ENCODE results near the gene PDIA2.
A peak's percentile ranks its signal among the peaks of the same experiment; 100 is the strongest.
"Not testable (repeated sequence)": the region's sequence is repeated elsewhere in the genome, so short reads cannot be mapped to it uniquely, and the experiment has no call there.

Gene PDIA2
- 0 to 0.19 (median 0.05) reads per million in 3 experiments for total RNA-seq

- DNase-seq, result no peak
Measured at GRCh38 chr16:283033-283805, at the start of gene PDIA2. Gene PDIA2 (plus strand): TSS chr16:283164. CDS start chr16:283170, 6 bp downstream.

- peak; percentile 95 for DNase-seq
Measured at GRCh38 chr16:234468-235305, 48.3 kb upstream of the PDIA2 start, which contains the start of gene FAM234A. Gene FAM234A (plus strand): TSS chr16:234821. CDS start chr16:254414, 19,593 bp downstream.

GRCh38 chr16:239948-240277, 43.1 kb upstream of the PDIA2 start:
- DNase-seq, result no peak

GRCh38 chr16:240559-240958, 42.4 kb upstream of the PDIA2 start:
- DNase-seq, result no peak

GRCh38 chr16:242281-242680, 40.7 kb upstream of the PDIA2 start:
- no peak for DNase-seq

- no peak for DNase-seq
Measured at GRCh38 chr16:243348-243747, 39.6 kb upstream of the PDIA2 start.

- DNase-seq, result no peak
Measured at GRCh38 chr16:245105-245504, 37.9 kb upstream of the PDIA2 start.

GRCh38 chr16:247027-247426, 35.9 kb upstream of the PDIA2 start:
- DNase-seq, result no peak

- no peak for DNase-seq
Measured at GRCh38 chr16:249431-249830, 33.5 kb upstream of the PDIA2 start.

- DNase-seq, result peak; percentile 20
Measured at GRCh38 chr16:252366-253337, 30.3 kb upstream of the PDIA2 start.

- DNase-seq, result no peak
Measured at GRCh38 chr16:253833-254232, 29.1 kb upstream of the PDIA2 start.

GRCh38 chr16:254461-254860, 28.5 kb upstream of the PDIA2 start:
- no peak for DNase-seq

GRCh38 chr16:255183-255582, 27.8 kb upstream of the PDIA2 start:
- DNase-seq, result no peak

- DNase-seq, result not testable (repeated sequence)
Measured at GRCh38 chr16:258091-258490, 24.9 kb upstream of the PDIA2 start.

- DNase-seq, result no peak
Measured at GRCh38 chr16:259226-259625, 23.7 kb upstream of the PDIA2 start.

- no peak for DNase-seq
Measured at GRCh38 chr16:259814-260253, 23.1 kb upstream of the PDIA2 start.

GRCh38 chr16:260326-260725, 22.6 kb upstream of the PDIA2 start:
- no peak for DNase-seq

GRCh38 chr16:261031-261691, 21.8 kb upstream of the PDIA2 start:
- DNase-seq, result no peak

GRCh38 chr16:262121-262745, 20.7 kb upstream of the PDIA2 start:
- no peak for DNase-seq

- no peak for DNase-seq
Measured at GRCh38 chr16:263182-263774, 19.7 kb upstream of the PDIA2 start.

- DNase-seq, result no peak
Measured at GRCh38 chr16:263944-264343, 19.0 kb upstream of the PDIA2 start.

All from central memory CD4-positive, alpha-beta T cell (primary cell).